GM12878 (cell line): ENCODE results near the gene SPINK4. TPM values are rescaled to one million over a fixed set of nuclear protein-coding genes. Genes with fewer than 3 reads are reported as not detected.
A peak's percentile ranks its signal among the peaks of the same experiment; 100 is the strongest.

Experiments
- EZH2 ChIP-seq: IDR thresholded peaks from 2 replicates; pipeline ENCODE4 v1.6.1; 2012; ENCODE audit warnings: low read depth, mild to moderate bottlenecking, control low read depth, inconsistent platforms, low read length, borderline replicate concordance; ENCODE audit not compliant: control insufficient read depth
- FOXM1 ChIP-seq: IDR thresholded peaks from 2 replicates; pipeline ENCODE4 v1.6.1; 2012; ENCODE audit warnings: low read depth, mild to moderate bottlenecking, inconsistent platforms, low read length, moderate library complexity
- GATAD2B ChIP-seq: fragments of 450-650 bp; conservative IDR thresholded peaks from 2 replicates; pipeline ENCODE4 v1.6.1; 2017; ENCODE audit warnings: low read depth, mild to moderate bottlenecking, moderate library complexity
- HCFC1 ChIP-seq: fragments of 150-350 bp; IDR thresholded peaks from 2 replicates; pipeline ENCODE4 v1.6.1; 2014; ENCODE audit warnings: low read length
- IKZF1 ChIP-seq: fragments of 450-650 bp; conservative IDR thresholded peaks from 2 replicates; pipeline ENCODE4 v1.6.1; 2017; ENCODE audit warnings: antibody characterized with exemption, mild to moderate bottlenecking
- IRF5 ChIP-seq: fragments of 450-650 bp; IDR thresholded peaks from 2 replicates; pipeline ENCODE4 v1.6.1; 2017; ENCODE audit warnings: borderline replicate concordance
- JUNB ChIP-seq: IDR thresholded peaks from 2 replicates; pipeline ENCODE4 v1.6.1; 2016; ENCODE audit warnings: antibody characterized with exemption, mild to moderate bottlenecking
- KAT2A ChIP-seq: conservative IDR thresholded peaks from 2 replicates; pipeline ENCODE4 v1.6.1; 2011; ENCODE audit warnings: low read depth, low read length; ENCODE audit not compliant: control insufficient read depth
- POLR2AphosphoS2 ChIP-seq: IDR thresholded peaks from 2 replicates; pipeline ENCODE4 v1.6.1; 2011; ENCODE audit warnings: low read depth, mild to moderate bottlenecking, low read length, improper control_type of control experiment, moderate library complexity
- RB1 ChIP-seq: fragments of 450-650 bp; formaldehyde crosslinking; IDR thresholded peaks from 2 replicates; pipeline ENCODE4 v1.6.1; 2017; ENCODE audit warnings: mild to moderate bottlenecking, borderline replicate concordance
- REST ChIP-seq: IDR thresholded peaks from 2 replicates; pipeline ENCODE4 v1.6.1; 2012; ENCODE audit warnings: mild to moderate bottlenecking, low read depth, low read length
- STAT3 ChIP-seq: IDR thresholded peaks from 2 replicates; pipeline ENCODE4 v1.6.1; 2011; ENCODE audit warnings: low read depth, low read length, improper control_type of control experiment
- SUPT20H ChIP-seq: IDR thresholded peaks from 2 replicates; pipeline ENCODE4 v1.6.1; 2011; ENCODE audit warnings: low read depth, mild to moderate bottlenecking, low read length, moderate library complexity, borderline replicate concordance; ENCODE audit not compliant: control insufficient read depth
- USF2 ChIP-seq: IDR thresholded peaks from 2 replicates; pipeline ENCODE4 v1.6.1; 2011; ENCODE audit warnings: low read depth, low read length, improper control_type of control experiment, borderline replicate concordance
- ZNF207 ChIP-seq: fragments of 450-650 bp; IDR thresholded peaks from 2 replicates; pipeline ENCODE4 v1.6.1; 2014; ENCODE audit warnings: antibody characterized with exemption, mild to moderate bottlenecking, borderline replicate concordance
- polyA plus RNA-seq, 11 experiments: library from polyadenylated mRNA; depleted of rRNA in 4 of 11; unstranded in 6 of 11; stranded (reverse) in 5 of 11; fragments of >200 nt; fragmentation: Nextera tagmentation in 4 of 11; fragmentation: Illumina TruSeq in 1 of 11; extraction: Ambion mirVana in 4 of 11; extraction: Trizol in 1 of 11; gene quantifications; 1 replicate in 1 of 11; 2 replicates in 10 of 11; pipeline versions ENCODE4 v1.2.1 to v1.2.3, GENCODE V29; 2011 to 2016; ENCODE audit warnings: inconsistent platforms in 2 of 11, missing spikeins in 2 of 11, low read depth in 1 of 11
- total RNA-seq, 4 experiments: library from RNA; depleted of rRNA in 3 of 4; stranded (reverse); fragments of >200 nt in 3 of 4; fragmentation: Illumina TruSeq in 1 of 4; extraction: Trizol in 1 of 4; gene quantifications; 2 replicates each; pipeline versions ENCODE4 v1.2.1 to v1.2.3, GENCODE V29; 2013 to 2021
- TF ChIP-seq, protein P1 (sequence below): IDR thresholded peaks from 2 replicates; pipeline ENCODE4 v1.6.1; 2011; ENCODE audit warnings: borderline replicate concordance, low read depth, mild to moderate bottlenecking, moderate library complexity, mixed read lengths, low read length; ENCODE audit not compliant: insufficient read depth; ENCODE audit errors: extremely low read length
- TF ChIP-seq, protein P2 (sequence below): fragments of 450-650 bp; IDR thresholded peaks from 2 replicates; pipeline ENCODE4 v1.6.1; 2017; ENCODE audit warnings: mild to moderate bottlenecking

SPINK4 gene
- total and polyA plus RNA-seq, 10 of the 15 experiments (the other 5 are each of a cell fraction or from before 2014, with no cell fraction given) = not detected

DNA sequence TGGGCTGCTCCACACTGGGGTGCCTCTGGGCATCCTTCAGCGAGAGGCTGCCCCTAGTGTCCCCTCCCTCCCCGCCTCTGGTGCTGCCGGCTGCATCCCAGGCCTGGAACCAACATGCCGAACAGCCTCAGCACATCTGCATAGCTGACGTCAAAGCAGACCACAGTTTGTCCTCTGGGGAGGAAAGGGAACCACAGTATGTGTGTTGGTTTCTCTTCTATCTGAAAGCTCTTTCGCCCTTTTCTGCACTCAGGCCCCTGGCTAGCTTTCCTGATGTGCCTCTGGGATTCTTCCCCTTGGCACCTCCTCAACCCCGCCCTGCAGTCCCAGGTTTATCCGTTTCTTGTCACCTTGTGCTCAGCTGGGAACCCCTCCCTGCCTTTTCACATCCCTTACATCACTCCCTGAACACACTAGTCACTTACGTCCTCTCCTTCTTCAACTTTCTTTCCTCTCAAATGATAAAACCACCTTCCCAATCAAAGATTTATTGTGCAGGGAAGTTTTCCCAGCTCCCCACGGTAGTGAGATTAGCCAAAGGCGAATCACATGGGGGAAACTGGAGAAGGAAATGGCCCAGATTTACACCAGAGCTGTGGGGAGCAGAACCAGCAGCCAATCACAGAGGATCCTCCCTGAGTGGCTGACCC lies 37.3 kb upstream of the SPINK4 start (continued):
- TF ChIP-seq POLR2AphosphoS2 = no peak
- no peak for TF ChIP-seq JUNB
- TF ChIP-seq, protein P1, sequence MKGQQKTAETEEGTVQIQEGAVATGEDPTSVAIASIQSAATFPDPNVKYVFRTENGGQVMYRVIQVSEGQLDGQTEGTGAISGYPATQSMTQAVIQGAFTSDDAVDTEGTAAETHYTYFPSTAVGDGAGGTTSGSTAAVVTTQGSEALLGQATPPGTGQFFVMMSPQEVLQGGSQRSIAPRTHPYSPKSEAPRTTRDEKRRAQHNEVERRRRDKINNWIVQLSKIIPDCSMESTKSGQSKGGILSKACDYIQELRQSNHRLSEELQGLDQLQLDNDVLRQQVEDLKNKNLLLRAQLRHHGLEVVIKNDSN = no peak
- TF ChIP-seq REST = no peak
- TF ChIP-seq STAT3 = 0 out of 2 replicates have a peak, but pooled peaks have one; percentile 20
- TF ChIP-seq HCFC1 = no peak
- peak; percentile 91 for TF ChIP-seq IKZF1
- no peak for TF ChIP-seq EZH2
- no peak for TF ChIP-seq IRF5
- TF ChIP-seq RB1 = no peak
- 0 out of 2 replicates have a peak, but pooled peaks have one; percentile 44 for TF ChIP-seq GATAD2B
- TF ChIP-seq KAT2A = no peak
- no peak for TF ChIP-seq USF2
- TF ChIP-seq ZNF207 = no peak
- TF ChIP-seq, protein P2, sequence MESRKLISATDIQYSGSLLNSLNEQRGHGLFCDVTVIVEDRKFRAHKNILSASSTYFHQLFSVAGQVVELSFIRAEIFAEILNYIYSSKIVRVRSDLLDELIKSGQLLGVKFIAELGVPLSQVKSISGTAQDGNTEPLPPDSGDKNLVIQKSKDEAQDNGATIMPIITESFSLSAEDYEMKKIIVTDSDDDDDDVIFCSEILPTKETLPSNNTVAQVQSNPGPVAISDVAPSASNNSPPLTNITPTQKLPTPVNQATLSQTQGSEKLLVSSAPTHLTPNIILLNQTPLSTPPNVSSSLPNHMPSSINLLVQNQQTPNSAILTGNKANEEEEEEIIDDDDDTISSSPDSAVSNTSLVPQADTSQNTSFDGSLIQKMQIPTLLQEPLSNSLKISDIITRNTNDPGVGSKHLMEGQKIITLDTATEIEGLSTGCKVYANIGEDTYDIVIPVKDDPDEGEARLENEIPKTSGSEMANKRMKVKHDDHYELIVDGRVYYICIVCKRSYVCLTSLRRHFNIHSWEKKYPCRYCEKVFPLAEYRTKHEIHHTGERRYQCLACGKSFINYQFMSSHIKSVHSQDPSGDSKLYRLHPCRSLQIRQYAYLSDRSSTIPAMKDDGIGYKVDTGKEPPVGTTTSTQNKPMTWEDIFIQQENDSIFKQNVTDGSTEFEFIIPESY = no peak
- no peak for TF ChIP-seq FOXM1
- no peak for TF ChIP-seq SUPT20H
